GM12878 (cell line): ENCODE measurements around the gene IPO11.
"Not testable (repeated sequence)": the region's sequence is repeated elsewhere in the genome, so short reads cannot be mapped to it uniquely, and the experiment has no call there.

ENCODE experiments used
- ATF7 ChIP-seq: fragments of 450-650 bp; IDR thresholded peaks from 2 replicates; pipeline ENCODE4 v1.6.1; 2016; ENCODE audit warnings: low read depth, mild to moderate bottlenecking
- BACH1 ChIP-seq: fragments of 450-650 bp; IDR thresholded peaks from 2 replicates; pipeline ENCODE4 v1.6.1; 2017; ENCODE audit warnings: mild to moderate bottlenecking, borderline replicate concordance
- BCL3 ChIP-seq: IDR thresholded peaks from 2 replicates; pipeline ENCODE4 v1.6.1; 2011; ENCODE audit warnings: borderline replicate concordance, low read depth, mild to moderate bottlenecking, moderate library complexity, low read length; ENCODE audit not compliant: insufficient read depth, poor library complexity, severe bottlenecking
- CREB1 ChIP-seq: IDR thresholded peaks from 2 replicates; pipeline ENCODE4 v1.6.1; 2012; ENCODE audit warnings: low read depth, mild to moderate bottlenecking, inconsistent platforms
- CTCF ChIP-seq, 3 experiments: IDR thresholded peaks in 2 of 3; conservative IDR thresholded peaks in 1 of 3; 2 replicates each; pipeline ENCODE4 v1.5.1; 2011; ENCODE audit warnings: low read depth in 3 of 3, low read length in 3 of 3, mild to moderate bottlenecking in 3 of 3, control low read depth in 2 of 3, moderate library complexity in 2 of 3, inconsistent platforms in 1 of 3, mixed read lengths in 1 of 3; ENCODE audit not compliant: control insufficient read depth in 2 of 3, insufficient read depth in 1 of 3; ENCODE audit errors: extremely low read depth in 1 of 3
- ESRRA ChIP-seq: IDR thresholded peaks from 2 replicates; pipeline ENCODE4 v1.6.1; 2012; ENCODE audit warnings: mild to moderate bottlenecking, low read length, improper control_type of control experiment
- POLR2AphosphoS5 ChIP-seq: IDR thresholded peaks from 2 replicates; pipeline ENCODE4 v1.6.1; 2011; ENCODE audit warnings: mild to moderate bottlenecking, low read length, inconsistent platforms
- RFX5 ChIP-seq: IDR thresholded peaks from 2 replicates; pipeline ENCODE4 v1.6.1; 2011; ENCODE audit warnings: low read depth, low read length, improper control_type of control experiment

GRCh38 chr5:62676596-62676995 is 264.0 kb downstream of the IPO11 start:
- not testable (repeated sequence) for TF ChIP-seq ESRRA; CREB1; CTCF (IDR thresholded peaks at IDR 0.05 in 2 of 3, conservative IDR thresholded peaks at IDR 0.05 in 1 of 3; ENCODE audit: control insufficient read depth in 2 of 3, extremely low read depth in 1 of 3, insufficient read depth in 1 of 3, low read depth in 3 of 3, low read length in 3 of 3); ATF7; BCL3; RFX5; POLR2AphosphoS5; BACH1
